HG02763 (cell line): ENCODE data around the gene ARFGEF3.
"Not testable (repeated sequence)": the region's sequence is repeated elsewhere in the genome, so short reads cannot be mapped to it uniquely, and the experiment has no call there.

Experiments used
- ATAC-seq: cut with Tn5 transposase; IDR thresholded peaks from one replicate; pipeline ENCODE4 v1.9.1; 2021; ENCODE audit warnings: mild to moderate bottlenecking, moderate library complexity; ENCODE audit not compliant: unreplicated experiment

ARFGEF3 gene

GRCh38 chr6:138266095-138266494 lies 104.4 kb downstream of the ARFGEF3 start:
- ATAC-seq = no peak

GRCh38 chr6:138267971-138268895 lies 106.5 kb downstream of the ARFGEF3 start:
- no peak for ATAC-seq

GRCh38 chr6:138271451-138271850 lies 109.7 kb downstream of the ARFGEF3 start:
- ATAC-seq = no peak

- ATAC-seq = no peak
These were observed 111.0 kb downstream of the ARFGEF3 start for GRCh38 chr6:138272533-138273315.

- no peak for ATAC-seq
These were observed 114.2 kb downstream of the ARFGEF3 start for GRCh38 chr6:138275976-138276375.

GRCh38 chr6:138277835-138278234 lies 116.1 kb downstream of the ARFGEF3 start:
- no peak for ATAC-seq

GRCh38 chr6:138278326-138278725 lies 116.6 kb downstream of the ARFGEF3 start:
- ATAC-seq = no peak

GRCh38 chr6:138285800-138286199 lies 124.1 kb downstream of the ARFGEF3 start:
- no peak for ATAC-seq

GRCh38 chr6:138286698-138287097 lies 125.0 kb downstream of the ARFGEF3 start:
- no peak for ATAC-seq

- no peak for ATAC-seq
These were observed 125.6 kb downstream of the ARFGEF3 start for GRCh38 chr6:138287144-138287955.

- ATAC-seq = not testable (repeated sequence)
These were observed 126.8 kb downstream of the ARFGEF3 start for GRCh38 chr6:138288428-138289085.

- no peak for ATAC-seq
These were observed 128.0 kb downstream of the ARFGEF3 start for GRCh38 chr6:138289739-138290138.

GRCh38 chr6:138290423-138290962 lies 128.8 kb downstream of the ARFGEF3 start:
- no peak for ATAC-seq

- no peak for ATAC-seq
These were observed 129.5 kb downstream of the ARFGEF3 start for GRCh38 chr6:138291036-138291848.

- ATAC-seq = no peak
These were observed 130.1 kb downstream of the ARFGEF3 start for GRCh38 chr6:138291849-138292181.

GRCh38 chr6:138292482-138292881 lies 130.7 kb downstream of the ARFGEF3 start:
- ATAC-seq = no peak

- ATAC-seq = no peak
These were observed 132.0 kb downstream of the ARFGEF3 start for GRCh38 chr6:138293428-138294395.

GRCh38 chr6:138296381-138296780 lies 134.6 kb downstream of the ARFGEF3 start:
- ATAC-seq = no peak
